SU-DHL-6 (cell line): ENCODE measurements around the gene FSHB.

Source experiments
- EZH2phosphoT487 ChIP-seq: fragments of 200-600 bp; sonication (generic), shearing (Covaris generic); conservative IDR thresholded peaks from 2 replicates; pipeline ENCODE4 v1.6.1; 2018; ENCODE audit warnings: mild to moderate bottlenecking, antibody characterized with exemption, low read length, moderate library complexity, mixed read lengths
- TF ChIP-seq, protein P1 (sequence below): fragments of 200-600 bp; sonication (generic); IDR thresholded peaks from one replicate; pipeline ENCODE4 v1.5.1; 2017; ENCODE audit warnings: antibody characterized with exemption, mild to moderate bottlenecking, low read length, moderate library complexity; ENCODE audit not compliant: insufficient read depth, poor library complexity, severe bottlenecking

DNA sequence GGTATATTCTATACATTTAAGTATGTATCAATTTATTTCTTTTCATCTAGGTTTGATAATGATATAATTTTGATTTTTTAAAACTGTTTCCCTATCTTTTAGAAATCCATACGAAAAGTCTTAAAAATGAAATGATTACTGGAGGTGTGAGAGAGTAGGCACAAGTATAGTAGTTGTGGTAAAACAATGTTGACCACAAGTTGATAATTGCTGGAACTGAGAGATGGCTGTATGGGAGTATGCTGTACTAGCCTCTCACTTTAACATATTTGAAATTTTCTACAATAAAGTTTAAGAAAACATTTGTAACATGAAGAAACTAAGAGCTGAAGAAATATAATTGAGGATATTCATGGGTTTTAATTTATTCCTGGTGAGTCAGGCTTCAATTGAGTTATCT, 30.0 kb downstream of the FSHB start:
- TF ChIP-seq, protein P1, sequence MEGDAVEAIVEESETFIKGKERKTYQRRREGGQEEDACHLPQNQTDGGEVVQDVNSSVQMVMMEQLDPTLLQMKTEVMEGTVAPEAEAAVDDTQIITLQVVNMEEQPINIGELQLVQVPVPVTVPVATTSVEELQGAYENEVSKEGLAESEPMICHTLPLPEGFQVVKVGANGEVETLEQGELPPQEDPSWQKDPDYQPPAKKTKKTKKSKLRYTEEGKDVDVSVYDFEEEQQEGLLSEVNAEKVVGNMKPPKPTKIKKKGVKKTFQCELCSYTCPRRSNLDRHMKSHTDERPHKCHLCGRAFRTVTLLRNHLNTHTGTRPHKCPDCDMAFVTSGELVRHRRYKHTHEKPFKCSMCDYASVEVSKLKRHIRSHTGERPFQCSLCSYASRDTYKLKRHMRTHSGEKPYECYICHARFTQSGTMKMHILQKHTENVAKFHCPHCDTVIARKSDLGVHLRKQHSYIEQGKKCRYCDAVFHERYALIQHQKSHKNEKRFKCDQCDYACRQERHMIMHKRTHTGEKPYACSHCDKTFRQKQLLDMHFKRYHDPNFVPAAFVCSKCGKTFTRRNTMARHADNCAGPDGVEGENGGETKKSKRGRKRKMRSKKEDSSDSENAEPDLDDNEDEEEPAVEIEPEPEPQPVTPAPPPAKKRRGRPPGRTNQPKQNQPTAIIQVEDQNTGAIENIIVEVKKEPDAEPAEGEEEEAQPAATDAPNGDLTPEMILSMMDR, result no peak
- no peak for TF ChIP-seq EZH2phosphoT487
